K562 (cell line): ENCODE data around the gene NDRG3. TPM values are rescaled to one million over a fixed set of nuclear protein-coding genes. Genes with fewer than 3 reads are reported as not detected.
A peak's percentile ranks its signal among the peaks of the same experiment; 100 is the strongest.

Source experiments
- CBX2 ChIP-seq: fragments of 200-600 bp; sonication (generic); IDR thresholded peaks from one replicate; pipeline ENCODE4 v1.6.1; 2012; ENCODE audit warnings: mild to moderate bottlenecking, low read length, inconsistent platforms; ENCODE audit not compliant: insufficient read depth, poor library complexity, severe bottlenecking
- CEBPB ChIP-seq: fragments of 450-650 bp; IDR thresholded peaks from 2 replicates; pipeline ENCODE4 v1.6.1; 2016; ENCODE audit warnings: missing genetic modification characterization, missing compliant biosample characterization
- EHMT2 ChIP-seq: fragments of 450-650 bp; IDR thresholded peaks from 2 replicates; pipeline ENCODE4 v1.6.1; 2018; ENCODE audit warnings: antibody characterized with exemption
- MAFF ChIP-seq: IDR thresholded peaks from 2 replicates; pipeline ENCODE4 v1.6.1; 2012; ENCODE audit warnings: low read length, improper control_type of control experiment
- NFRKB ChIP-seq: fragments of 450-650 bp; IDR thresholded peaks from 2 replicates; pipeline ENCODE4 v1.6.1; 2016; ENCODE audit warnings: low read depth
- NR2C2 ChIP-seq, 2 experiments: fragments of 200-800 bp in 1 of 2; sonication (Bioruptor generic) in 1 of 2; sonication (generic) in 1 of 2; formaldehyde crosslinking in 1 of 2; IDR thresholded peaks; 2 replicates each; pipeline versions ENCODE4 v1.6.1 to v1.8.0; 2016 to 2022; ENCODE audit warnings: mild to moderate bottlenecking in 1 of 2, missing compliant biosample characterization in 1 of 2, missing genetic modification characterization in 1 of 2, missing genetic modification reagents in 1 of 2
- POLR2AphosphoS5 ChIP-seq: IDR thresholded peaks from 2 replicates; pipeline ENCODE4 v1.6.1; 2011; ENCODE audit warnings: mild to moderate bottlenecking, low read depth, low read length, moderate library complexity; ENCODE audit not compliant: control insufficient read depth, insufficient read depth
- RBM22 ChIP-seq: fragments of 200-400 bp; formaldehyde crosslinking; IDR thresholded peaks from 2 replicates; pipeline ENCODE4 v1.6.1; 2018; ENCODE audit warnings: low read length, low read depth; ENCODE audit not compliant: poor library complexity, severe bottlenecking
- SAP30 ChIP-seq: fragments of 200-600 bp; sonication (generic); IDR thresholded peaks from 2 replicates; pipeline ENCODE4 v1.6.1; 2012; ENCODE audit warnings: borderline replicate concordance, low read depth, mild to moderate bottlenecking, moderate library complexity, low read length, control low read depth, inconsistent platforms; ENCODE audit not compliant: insufficient read depth, poor library complexity, severe bottlenecking
- ZC3H11A ChIP-seq: IDR thresholded peaks from 2 replicates; pipeline ENCODE4 v1.6.1; 2012; ENCODE audit warnings: low read depth, low read length, improper control_type of control experiment
- ZNF316 ChIP-seq: fragments of 450-650 bp; IDR thresholded peaks from 2 replicates; pipeline ENCODE4 v1.6.1; 2016
- polyA plus RNA-seq, 8 experiments: library from polyadenylated mRNA; depleted of rRNA in 4 of 8; stranded (reverse) in 5 of 8; unstranded in 3 of 8; fragments of >200 nt; fragmentation: Nextera tagmentation in 2 of 8; fragmentation: Illumina TruSeq in 1 of 8; extraction: Ambion mirVana in 2 of 8; extraction: Trizol in 1 of 8; gene quantifications; 2 replicates each; pipeline versions ENCODE4 v1.2.1 to v1.2.3, GENCODE V29; 2011 to 2014; ENCODE audit warnings: inconsistent platforms in 1 of 8, missing spikeins in 1 of 8
- total RNA-seq, 7 experiments: library from RNA; depleted of rRNA in 6 of 7; stranded (reverse); fragments of >200 nt in 6 of 7; fragmentation: Illumina TruSeq in 2 of 7; extraction: Trizol in 2 of 7; gene quantifications; 2 replicates each; pipeline versions ENCODE4 v1.2.1 to v1.2.3, GENCODE V29; 2011 to 2021; ENCODE audit warnings: low replicate concordance in 1 of 7
- TF ChIP-seq, protein P1 (sequence below): IDR thresholded peaks from 2 replicates; pipeline ENCODE4 v1.6.1; 2016; ENCODE audit warnings: missing genetic modification characterization, missing compliant biosample characterization

The NDRG3 gene
- total and polyA plus RNA-seq, 9 of the 15 experiments (the other 6 are each of a cell fraction or from before 2014, with no cell fraction given): 14.6 to 39.4 (median 24.4) TPM

DNA sequence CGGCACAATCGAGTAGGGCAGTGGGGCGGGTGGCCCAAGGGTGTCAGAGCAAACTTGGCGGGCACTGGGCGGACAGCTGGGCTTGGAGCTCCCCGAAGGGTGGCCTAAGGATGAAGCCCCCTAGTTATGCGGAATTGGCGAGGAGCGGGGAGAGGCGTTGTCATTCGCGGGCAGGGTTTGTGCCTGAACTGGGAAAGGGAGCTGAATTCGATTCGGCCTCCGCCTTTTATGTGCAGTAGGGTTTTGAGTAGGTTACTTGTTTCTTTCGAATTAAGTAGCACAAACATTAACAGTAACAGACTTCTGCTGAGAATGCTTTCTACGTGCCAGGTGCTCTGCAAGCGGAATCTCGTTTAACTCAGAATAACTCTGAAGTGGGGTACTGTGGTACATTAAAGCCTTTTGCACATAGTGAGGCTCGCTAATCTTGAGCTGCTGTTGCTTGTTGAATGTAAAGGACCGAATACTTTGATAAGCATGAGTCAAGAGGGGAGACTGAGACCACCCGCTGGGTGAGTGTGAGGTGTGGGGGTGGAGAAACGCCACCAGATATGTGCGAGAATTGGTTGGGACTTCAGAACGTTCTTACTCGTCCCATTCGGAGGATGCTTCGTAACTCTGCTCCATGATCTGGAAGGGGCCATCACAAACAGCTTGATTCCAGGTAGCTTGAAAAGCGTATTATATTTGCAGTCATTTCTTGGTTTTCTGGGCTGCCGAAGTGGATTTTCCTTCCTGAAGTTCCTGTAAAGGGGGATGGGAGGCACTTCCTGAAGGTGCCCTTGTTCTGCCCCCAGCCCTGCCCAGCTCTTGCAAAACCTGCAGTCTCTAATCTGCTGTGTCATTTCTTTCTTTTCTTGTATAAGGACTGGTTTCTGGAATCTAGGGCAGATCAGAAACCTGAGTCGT lies 139.5 kb downstream of the NDRG3 start (continued):
- TF ChIP-seq, protein P1, sequence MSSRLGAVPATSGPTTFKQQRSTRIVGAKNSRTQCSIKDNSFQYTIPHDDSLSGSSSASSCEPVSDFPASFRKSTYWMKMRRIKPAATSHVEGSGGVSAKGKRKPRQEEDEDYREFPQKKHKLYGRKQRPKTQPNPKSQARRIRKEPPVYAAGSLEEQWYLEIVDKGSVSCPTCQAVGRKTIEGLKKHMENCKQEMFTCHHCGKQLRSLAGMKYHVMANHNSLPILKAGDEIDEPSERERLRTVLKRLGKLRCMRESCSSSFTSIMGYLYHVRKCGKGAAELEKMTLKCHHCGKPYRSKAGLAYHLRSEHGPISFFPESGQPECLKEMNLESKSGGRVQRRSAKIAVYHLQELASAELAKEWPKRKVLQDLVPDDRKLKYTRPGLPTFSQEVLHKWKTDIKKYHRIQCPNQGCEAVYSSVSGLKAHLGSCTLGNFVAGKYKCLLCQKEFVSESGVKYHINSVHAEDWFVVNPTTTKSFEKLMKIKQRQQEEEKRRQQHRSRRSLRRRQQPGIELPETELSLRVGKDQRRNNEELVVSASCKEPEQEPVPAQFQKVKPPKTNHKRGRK: no peak
- no peak for TF ChIP-seq EHMT2
- peak; percentile 56; the same call in 1 of the 2 replicates for TF ChIP-seq MAFF
- peak; percentile 31; the same call in 1 of the 2 replicates for TF ChIP-seq NFRKB
- no peak for TF ChIP-seq ZC3H11A
- peak; percentile 66 for TF ChIP-seq SAP30
- TF ChIP-seq RBM22: peak; percentile 7
- no peak for TF ChIP-seq NR2C2 (CRISPR knock-in tag; IDR thresholded peaks at IDR 0.05)
- TF ChIP-seq NR2C2 (tag; IDR thresholded peaks at IDR 0.05): 0 out of 2 replicates have a peak, but pooled peaks have one; percentile 0
- TF ChIP-seq CEBPB (tag): peak; percentile 85
- 0 out of 2 replicates have a peak, but pooled peaks have one; percentile 20 for TF ChIP-seq POLR2AphosphoS5
- no peak for TF ChIP-seq CBX2
- TF ChIP-seq ZNF316: peak; percentile 77
